Cerebellar cortex (tissue), 1 donor: ENCODE results near the gene USP4.
"Not testable (repeated sequence)": the region's sequence is repeated elsewhere in the genome, so short reads cannot be mapped to it uniquely, and the experiment has no call there.

Experiments used
- DNase-seq: peaks from one replicate; pipeline ENCODE4 v3.0.0-alpha.2; 2015; ENCODE audit warnings: low spot score

USP4 gene, protein sequence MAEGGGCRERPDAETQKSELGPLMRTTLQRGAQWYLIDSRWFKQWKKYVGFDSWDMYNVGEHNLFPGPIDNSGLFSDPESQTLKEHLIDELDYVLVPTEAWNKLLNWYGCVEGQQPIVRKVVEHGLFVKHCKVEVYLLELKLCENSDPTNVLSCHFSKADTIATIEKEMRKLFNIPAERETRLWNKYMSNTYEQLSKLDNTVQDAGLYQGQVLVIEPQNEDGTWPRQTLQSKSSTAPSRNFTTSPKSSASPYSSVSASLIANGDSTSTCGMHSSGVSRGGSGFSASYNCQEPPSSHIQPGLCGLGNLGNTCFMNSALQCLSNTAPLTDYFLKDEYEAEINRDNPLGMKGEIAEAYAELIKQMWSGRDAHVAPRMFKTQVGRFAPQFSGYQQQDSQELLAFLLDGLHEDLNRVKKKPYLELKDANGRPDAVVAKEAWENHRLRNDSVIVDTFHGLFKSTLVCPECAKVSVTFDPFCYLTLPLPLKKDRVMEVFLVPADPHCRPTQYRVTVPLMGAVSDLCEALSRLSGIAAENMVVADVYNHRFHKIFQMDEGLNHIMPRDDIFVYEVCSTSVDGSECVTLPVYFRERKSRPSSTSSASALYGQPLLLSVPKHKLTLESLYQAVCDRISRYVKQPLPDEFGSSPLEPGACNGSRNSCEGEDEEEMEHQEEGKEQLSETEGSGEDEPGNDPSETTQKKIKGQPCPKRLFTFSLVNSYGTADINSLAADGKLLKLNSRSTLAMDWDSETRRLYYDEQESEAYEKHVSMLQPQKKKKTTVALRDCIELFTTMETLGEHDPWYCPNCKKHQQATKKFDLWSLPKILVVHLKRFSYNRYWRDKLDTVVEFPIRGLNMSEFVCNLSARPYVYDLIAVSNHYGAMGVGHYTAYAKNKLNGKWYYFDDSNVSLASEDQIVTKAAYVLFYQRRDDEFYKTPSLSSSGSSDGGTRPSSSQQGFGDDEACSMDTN

DNA sequence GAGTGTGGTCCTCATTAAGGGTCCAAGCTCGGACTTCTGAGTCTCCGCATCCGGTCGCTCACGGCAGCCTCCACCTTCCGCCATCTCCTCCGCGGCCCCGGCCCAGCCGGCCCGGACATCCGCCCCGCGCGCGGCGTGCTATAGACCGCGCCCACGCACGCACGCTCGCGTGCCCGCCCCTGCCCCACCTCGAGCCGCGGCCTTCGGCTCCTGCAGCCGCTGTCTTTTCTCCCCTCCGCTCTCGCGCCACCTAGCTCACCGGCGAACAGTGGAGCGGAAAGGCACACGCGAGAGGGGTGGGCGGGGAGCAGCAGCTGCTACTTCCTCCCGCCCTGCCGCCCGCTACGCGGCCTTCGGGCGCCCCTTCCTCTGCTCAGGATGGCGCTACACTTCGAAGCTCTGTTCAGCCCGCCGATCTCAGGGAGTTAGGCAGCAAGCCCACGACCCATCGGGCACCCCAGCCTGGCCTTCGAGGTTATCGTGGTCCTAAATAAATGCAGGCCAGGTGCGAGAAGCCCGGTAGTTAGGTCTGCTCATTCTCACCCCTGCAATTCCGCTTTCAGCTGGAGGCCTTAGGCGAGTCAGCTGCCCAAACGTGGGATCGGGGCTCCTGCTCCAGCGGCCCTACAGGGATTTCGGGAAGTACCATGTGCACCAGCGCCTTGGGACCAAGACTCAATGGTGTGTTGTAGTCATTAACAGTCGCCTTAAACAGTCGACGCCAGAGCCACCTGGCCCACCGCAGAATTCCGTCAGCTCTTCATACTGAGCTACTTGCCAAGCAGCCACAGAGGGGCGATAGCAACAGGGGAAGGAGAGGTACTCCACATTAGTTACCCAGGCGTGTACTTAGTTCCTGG is at the start of gene USP4:
Gene USP4 (minus strand): TSS at position 113 of the 860 bp plus-strand sequence. CDS start 29 bp downstream, at position 84.
- DNase-seq = peak; percentile 87

DNA sequence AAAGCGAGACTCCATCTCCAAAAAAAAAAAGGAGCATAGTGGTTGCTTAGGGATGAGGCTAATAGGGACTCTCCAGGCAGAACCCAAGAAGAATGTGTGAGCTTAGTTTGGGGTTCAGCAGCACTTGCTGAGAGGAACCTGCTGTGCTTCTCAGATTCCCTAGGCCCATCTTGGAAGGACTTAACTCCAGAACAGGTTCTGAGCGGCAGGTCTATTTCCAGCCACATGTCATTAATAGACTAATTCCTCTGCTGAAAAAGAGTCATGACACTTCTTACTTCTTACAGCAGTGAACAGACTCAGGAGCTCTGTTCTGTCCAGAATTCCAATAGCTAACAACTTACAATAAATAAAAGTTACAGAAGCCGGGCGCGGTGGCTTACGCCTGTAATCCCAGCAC is 49.4 kb upstream of the USP4 start:
- no peak for DNase-seq

DNA sequence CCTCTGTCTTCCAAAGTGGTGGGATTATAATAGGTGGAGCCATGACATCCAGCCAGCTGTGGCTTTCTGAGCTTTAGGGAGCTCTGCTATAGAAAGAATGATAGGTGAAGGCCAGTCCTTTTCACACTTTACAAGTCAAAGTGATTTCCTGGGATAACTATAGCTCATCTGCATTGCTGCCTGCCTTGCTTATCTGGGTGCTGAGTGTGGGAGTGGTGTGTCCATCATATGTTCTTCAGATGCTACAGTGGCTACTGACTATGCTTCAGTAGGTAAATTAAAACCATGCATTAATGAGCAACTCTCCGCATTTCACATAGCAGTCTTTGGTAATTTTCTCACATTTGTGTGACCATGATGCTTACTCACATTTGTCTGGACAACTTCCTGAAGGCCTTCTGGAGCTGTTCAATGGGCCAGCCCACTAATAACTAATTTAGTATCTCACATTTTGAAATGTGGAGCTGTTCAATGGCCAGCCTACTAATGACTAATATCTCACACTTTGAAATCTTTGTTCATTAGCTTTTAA is 48.5 kb upstream of the USP4 start:
- no peak for DNase-seq

- DNase-seq = no peak
These were observed 47.9 kb upstream of the USP4 start for GRCh38 chr3:49387721-49388120.

DNA sequence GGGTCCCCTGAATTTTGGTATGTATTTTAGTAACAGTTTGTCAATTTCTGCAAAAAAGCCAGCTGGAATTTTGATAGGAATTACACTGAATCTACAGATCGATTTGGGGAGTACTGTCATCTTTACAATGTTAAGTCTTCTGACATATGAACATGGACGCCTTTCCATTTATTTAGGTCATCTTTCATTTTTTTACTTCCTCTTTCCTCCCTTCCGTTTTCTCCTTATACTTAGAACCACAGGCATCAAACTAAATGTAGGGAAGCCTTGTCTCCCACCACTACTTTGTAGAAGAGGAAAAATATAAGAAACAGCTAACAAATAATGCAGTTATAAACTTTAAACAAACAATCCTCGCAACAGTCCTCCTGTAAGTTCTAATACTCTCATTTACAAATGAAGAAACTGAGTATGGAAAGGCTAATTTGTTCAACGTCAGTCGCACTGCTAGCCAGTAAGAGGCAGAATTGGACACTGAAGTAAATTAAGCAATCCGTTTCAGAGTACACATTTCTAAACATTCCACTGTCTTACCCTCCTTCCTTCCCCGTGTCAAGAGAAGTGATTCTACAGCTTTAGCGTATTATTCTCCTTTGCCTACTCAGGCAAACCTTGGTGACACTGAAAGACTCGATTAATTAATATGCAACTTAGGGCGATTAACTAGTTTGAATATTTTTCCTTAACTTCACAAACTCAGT is 46.4 kb upstream of the USP4 start:
- DNase-seq = no peak

GRCh38 chr3:49385617-49386016 is 45.8 kb upstream of the USP4 start:
- no peak for DNase-seq

- no peak for DNase-seq
These were observed 43.5 kb upstream of the USP4 start for GRCh38 chr3:49383387-49383786.

GRCh38 chr3:49378249-49378895 is 38.5 kb upstream of the USP4 start:
- peak; percentile 21 for DNase-seq

- no peak for DNase-seq
These were observed 37.6 kb upstream of the USP4 start for GRCh38 chr3:49377483-49377882.

GRCh38 chr3:49371946-49372345 is 32.1 kb upstream of the USP4 start:
- no peak for DNase-seq

- DNase-seq = no peak
These were observed 30.9 kb upstream of the USP4 start for GRCh38 chr3:49370585-49371290.

DNA sequence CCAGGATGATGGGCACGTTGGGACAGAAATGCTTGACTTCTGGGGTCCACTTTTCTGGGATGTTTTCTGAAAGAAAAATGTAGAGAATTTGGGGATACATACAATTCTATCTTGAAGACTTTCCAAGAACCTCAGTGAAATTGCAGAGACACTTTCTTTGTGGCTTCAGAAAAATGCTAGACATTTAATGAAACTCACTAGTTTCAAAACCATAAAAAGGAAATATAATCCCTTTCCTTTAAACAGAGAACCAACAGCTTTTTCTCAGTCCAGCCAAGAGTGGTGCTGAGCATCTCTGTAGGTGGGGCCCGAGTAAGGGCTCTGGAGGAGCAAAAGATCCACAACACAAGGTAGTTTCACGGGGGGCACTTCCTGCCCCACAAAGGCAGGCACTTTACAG is 22.7 kb upstream of the USP4 start:
- DNase-seq = no peak

DNA sequence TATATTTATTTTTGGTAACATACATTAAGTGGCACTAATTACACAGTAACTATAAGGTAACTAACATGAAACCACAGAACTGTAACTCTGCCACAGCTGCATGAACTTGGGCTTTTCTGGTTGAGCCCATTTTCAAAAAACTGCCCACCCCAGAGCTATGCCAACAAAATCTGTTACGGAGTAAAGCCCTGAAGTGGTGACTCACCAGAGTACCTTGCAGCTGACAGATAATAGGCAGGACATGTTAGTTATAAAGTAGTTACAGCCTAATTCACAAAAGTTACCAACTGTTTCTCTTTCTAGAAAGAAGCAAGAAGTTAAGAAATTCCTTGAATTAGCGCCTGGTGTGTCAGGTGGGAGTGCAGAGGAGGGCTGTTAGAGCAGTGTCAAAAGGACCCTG is 19.8 kb upstream of the USP4 start:
- no peak for DNase-seq

GRCh38 chr3:49358884-49359225 is 19.0 kb upstream of the USP4 start:
- no peak for DNase-seq

DNA sequence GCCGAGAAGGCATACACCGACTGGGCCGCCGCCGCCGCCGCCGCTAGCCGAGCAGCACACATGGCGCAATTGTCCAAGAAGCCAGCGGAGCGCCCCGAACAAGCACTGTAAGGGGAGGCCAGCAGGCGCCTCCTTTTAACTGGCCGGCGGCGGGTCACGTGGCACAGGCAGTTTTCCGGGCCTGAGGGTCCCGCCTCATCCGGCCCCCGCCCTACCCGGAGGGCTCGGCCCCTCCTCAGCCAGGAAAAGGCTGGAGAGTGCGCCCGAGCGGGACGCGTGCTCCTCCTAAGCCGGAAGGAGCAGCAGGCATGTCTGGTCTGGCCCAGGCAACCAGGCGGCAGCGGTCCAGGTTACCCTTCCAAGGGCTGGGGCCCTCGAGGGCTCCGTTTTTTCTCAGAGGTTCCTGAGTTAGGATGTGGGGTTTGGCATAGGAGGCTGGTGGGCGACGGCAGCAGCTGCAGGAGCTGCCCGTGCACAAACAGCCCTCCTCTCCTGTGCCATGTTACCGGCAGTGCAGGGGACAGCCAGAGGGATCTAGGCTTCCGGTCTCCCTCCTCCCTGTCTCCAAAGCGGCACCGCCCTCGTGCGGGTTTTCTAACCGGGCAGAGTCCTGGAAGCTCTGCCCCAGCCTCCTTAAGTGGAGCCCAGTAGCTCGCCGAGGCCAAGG is 18.5 kb upstream of the USP4 start, which contains the start of gene GPX1:
Gene GPX1 (minus strand): TSS at position 137 of the 667 bp plus-strand sequence. CDS start 75 bp downstream, at position 62.
- DNase-seq = peak; percentile 88

- DNase-seq = not testable (repeated sequence)
These were observed 17.8 kb upstream of the USP4 start for GRCh38 chr3:49357443-49358216.

- not testable (repeated sequence) for DNase-seq
These were observed 17.2 kb upstream of the USP4 start for GRCh38 chr3:49357095-49357442.

DNA sequence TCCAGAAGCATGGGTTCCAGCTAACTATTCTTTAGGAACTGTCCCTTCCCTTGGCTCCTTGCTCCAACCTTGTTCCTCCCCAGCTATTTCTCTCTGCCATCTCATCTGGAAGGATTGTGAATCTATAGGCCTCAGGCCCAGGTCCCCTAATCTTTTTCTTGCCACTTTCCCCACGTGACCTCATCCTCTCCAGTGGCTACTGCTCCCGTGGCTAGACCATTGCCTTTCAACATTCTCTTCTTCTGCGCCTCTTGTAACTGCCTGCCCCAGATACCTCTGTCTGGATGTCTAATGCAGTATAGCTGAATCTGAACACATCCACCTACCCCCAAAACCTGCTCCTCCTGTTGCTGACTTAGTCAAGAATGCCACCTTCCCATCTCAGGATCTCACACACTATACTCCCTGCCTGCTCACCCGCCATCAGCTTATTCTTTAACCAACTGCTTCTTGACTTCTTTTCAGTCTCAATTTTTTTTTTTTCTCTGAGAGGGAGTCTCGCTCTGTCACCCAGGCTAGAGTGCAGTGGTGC is 13.1 kb upstream of the USP4 start:
- no peak for DNase-seq
